ENCODE results near the gene RHOT1.
"Not testable (repeated sequence)": the region's sequence is repeated elsewhere in the genome, so short reads cannot be mapped to it uniquely, and the experiment has no call there.

Gene RHOT1

DNA sequence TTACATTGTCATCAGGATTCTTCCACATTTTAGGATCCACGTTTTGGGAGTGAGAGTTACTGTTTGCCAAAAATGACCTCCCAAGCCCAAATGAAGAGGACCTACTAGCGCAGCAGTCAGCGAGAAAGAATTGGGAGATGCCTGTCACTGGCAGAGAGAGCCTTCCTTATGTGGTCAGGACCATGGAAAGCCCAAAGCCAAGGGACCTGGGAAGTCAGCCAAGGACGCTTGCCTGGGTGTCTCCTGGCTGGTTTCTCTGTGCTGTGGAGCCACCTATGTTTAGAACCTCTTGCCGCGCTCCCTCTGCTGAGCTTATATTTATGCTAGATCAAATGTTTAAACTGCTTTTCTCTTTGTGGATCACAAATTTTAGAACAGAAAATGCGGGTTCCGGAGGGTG is 98.4 kb downstream of the RHOT1 start:
- no peak for DNase-seq

DNA sequence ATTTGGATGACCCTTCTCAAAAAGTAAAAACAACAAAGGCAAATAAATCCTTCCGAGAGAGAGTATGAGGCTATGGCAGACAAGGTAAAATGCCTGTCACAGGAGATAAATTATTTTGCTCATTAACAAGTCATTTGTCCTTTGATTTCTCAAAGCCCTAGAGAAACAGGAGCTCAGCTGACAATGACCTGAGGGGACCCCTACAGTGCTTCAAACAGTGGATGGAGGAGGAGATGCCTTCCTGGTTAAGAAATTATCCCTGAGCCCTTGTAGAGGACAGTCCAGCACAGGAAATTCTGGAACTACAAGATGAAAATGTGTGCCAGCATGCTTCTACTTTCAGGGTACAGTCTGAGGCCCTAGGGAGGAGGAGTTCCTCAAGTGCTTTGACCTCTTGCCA is 99.3 kb downstream of the RHOT1 start:
- peak; percentile 44 for DNase-seq

DNA sequence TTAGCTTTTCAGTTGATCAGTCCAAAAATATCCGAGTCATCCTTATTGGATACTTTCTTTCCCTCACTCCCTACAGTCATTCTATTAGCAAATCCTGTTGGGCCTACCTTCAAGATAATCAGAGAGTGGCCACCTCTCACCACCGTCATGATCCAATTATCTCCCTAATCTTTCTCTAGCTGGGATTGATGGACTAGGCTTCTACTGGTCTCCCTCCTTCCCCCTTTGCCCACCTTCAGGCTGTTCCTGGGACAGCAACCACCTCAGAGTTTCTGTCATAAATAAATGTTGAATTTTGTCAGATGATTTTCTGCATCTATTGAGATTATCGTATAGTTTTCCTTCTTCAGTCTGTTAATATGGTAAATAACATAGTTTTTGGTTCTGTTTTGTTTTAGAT is 107.2 kb downstream of the RHOT1 start:
- DNase-seq, result no peak

DNA sequence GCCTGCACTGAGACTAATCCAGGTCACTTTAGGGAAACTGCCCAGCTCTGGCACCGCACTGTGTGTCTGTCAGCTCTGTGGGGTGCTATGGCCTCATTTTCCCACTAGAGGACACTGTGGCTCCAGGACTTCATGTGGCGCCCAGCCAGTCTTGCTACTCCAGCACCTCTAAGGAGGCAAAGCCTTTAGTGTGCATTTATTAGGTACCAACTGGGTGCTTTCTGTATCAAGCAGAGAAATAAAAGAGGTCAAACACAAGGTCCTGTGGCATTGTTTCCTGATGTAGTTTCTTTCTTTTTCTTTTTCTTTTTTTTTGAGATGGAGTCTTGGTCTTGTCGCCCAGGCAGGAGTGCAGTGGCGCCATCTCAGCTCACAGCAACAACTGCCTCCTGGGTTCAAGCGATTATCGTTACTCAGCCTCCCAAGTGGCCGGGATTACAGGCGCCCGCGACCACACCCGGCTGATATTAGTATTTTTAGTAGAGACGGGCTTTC is 110.9 kb downstream of the RHOT1 start:
- DNase-seq, result peak; percentile 88

DNA sequence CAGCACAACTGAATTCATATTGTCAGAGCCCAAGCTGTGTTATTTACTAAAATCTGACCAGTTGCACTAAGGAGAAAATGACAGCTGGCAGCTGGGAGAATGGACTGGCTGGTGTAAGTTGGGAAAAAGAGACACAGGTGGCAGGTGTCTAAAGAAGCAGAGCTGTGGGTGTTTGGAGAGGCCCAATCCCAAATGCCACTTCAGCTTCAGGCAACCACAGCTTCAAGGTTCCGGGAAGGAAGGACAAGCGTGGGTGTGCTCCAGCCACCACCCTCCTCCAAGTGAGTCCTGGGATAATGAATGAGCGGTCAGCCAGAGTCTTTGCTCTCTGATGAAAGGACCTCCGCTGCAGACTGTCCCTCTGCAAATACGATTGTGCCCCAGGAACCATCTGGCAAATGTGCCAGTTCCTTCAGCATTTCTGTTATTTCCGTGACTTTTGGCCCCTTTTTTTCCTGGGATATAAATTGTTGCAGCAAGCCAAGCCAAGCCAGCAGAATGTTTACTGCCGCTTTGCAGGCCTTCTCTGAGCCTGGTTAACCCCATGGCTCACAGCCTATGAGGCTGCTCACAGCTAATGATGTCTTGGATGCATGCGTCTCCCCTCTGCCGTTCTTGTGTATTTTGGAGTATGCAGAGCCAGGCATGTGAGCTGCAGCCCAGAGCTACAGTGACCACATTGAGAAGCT is 113.9 kb downstream of the RHOT1 start:
- DNase-seq, result peak; percentile 67

DNA sequence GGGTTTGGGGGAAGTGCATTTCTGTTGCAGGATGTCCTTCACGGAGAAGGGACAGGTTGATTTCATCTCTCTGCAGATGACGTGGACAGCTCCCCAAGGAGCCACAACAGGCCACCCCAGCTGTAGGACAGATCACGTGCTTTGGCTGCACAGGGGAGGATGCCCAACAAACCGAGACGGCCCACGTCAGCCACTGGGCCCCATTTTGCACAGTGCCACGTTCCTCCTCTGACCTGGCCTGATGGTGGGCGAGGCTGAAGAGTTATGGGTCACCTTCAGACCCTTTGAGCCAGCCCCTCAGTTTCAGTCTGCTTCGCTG is 114.4 kb downstream of the RHOT1 start:
- DNase-seq, result no peak

DNA sequence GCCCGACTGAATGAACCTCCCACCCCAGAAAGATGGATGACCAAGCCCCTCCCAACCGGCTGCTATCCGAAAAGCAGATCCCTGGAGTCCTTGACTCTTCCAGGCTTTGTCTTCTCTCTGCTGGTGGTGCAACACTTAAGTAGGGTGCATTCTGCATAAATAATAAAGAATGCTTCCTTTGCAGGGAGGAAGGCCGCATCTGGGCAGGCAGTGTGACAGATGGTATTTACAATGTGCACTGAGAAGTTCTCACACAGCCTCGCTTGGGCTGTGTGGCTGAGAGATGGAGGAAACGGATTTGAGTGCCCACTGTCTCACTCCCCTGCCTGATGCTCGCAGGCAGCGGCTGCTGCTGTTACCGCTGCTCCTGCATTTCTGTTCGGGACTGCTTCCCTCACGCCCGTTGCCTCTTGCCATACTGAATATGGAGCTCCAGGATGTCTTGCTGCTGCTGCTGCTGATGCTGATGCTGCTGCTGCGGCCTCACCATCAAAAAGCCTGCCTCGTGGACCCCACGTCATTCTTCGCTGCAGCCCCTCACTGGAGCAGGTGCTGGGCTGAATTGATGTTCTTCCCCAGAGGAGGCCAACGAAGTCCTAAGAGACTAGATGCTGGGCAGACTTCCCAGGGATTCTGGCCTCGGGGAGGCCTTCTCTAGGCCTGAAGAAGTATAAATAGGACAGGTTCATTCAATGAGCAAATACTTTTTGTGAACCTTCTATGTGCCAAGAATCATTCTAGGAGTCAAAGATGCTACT is 116.3 kb downstream of the RHOT1 start:
- peak; percentile 98 for DNase-seq

DNA sequence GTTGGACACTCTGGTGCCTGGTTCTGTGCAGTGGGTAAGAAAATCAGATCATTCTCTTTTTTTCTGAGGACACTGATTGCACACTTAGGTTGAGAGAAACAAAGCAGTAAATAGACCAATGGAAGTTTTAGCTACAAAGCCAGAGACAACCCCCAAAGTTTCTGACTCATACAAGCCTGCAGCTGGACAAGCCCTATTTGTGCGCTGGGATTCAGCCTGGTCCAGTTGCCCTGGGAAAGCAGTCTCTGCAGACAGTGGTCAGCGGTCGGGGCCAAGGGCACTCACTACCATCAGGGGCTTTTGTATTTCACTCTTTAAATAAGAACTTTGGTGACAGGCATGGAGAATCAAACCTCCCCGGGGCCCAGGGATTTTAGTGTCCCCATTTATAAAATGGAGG is 117.3 kb downstream of the RHOT1 start:
- no peak for DNase-seq

DNA sequence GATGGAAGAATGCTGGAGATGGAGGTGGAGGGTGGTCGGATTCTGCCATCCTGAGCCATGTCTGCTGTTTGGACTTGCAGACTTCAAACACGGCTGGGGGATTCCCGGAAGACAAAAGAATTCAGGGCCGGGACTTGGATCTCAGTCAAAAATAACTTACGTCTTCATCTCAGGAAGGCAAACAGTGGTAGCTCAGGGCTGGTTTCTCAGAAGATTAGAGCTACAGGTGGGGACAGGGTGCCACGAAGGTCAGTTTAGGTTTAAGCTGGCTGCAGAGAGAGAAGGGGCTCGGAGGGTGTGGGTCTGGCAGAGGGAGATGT is 119.1 kb downstream of the RHOT1 start:
- DNase-seq, result peak; percentile 59

DNA sequence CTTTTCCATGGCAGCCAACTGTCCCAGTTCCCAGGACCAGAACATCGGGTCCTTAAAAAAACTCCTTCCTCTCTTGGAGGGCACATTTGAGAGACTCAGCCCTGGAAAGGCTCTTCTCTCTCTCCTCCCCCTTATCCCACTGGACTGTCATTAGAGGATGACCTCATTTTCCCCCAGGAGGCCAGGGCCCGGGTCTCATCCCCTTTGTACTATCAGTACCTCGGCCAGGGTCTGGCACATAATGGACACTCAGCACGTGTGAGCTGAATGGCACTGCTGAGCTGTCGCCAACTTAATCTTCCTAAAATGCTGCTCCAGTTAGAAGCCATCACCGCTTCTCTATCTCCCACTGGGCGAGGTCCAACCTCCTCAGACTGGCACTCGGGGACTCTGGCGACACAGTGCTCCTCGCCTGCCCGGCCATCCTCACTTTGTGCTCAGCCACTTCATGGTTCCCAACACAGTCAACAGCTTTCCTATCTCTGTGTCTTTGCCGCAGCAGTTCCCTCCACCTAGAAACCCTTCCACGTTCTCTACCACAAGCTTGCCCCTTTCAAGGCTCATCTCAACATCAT is 119.7 kb downstream of the RHOT1 start:
- DNase-seq, result peak; percentile 66

DNA sequence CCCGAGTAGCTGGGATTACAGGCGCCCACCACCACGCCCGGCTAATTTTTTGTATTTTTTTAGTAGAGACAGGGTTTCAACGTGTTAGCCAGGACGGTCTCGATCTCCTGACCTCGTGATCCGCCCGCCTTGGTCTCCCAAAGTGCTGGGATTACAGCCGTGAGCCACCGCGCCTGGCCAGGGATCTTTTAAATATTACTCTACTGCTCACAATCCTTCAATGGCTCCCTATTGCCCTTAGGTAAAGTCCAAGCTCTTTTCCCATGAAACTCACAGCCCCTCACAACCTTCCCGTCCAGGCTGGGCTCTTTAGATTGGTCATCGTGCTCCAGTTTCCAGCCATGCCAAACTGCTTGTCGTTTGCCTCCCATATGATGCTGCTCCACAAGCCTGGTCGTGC is 121.2 kb downstream of the RHOT1 start:
- DNase-seq, result not testable (repeated sequence)

DNA sequence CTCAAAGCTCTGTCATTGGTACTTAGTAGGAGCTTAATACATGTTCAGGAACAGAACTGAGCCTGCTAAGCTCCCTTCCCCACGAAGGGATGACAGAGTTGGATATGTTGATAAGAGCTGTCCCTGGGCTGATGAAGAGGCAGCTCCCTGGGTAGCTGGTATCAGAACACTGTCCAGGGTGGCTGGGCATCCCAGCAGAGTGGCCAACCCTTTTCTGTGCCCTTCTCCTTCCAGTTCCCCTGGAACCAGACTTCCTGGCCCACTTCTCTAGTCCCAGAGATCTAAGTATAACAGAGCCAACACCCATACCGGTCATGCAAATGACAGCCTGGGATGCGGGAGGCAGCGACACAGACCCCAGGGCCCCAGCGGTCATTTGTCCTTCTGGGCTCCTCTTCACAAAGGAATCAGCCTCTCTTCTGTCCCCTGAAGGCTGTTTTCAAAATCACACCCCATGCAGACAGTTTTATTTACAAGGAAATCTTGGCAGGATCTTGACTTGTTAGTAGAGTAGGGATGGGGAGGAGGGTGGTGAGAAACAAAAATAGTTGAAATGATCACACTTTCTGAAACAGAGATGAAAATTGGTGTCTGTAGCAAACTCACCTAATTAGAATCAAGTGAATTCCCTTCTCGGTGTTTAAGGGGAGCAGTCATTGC is 122.0 kb downstream of the RHOT1 start:
- peak; percentile 27 for DNase-seq

DNA sequence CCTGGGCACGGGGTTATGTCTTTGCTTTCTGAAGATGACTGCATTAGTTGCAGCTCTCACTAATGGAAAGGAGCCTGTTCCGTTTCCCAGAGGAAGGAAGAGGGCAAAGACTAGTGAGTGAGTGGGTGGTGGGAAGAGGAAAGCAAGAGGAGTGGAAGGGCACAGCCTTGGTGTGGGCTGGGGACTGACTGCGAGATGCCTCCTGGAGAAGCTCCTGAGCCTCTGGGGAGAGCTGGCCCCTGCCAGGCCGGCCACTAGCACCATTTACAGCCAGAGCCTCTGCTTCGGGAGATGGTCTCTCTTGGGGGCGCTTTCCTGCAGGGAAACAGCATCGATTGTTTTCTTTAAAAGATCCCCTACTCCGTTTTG is 122.5 kb downstream of the RHOT1 start:
- DNase-seq, result no peak

DNA sequence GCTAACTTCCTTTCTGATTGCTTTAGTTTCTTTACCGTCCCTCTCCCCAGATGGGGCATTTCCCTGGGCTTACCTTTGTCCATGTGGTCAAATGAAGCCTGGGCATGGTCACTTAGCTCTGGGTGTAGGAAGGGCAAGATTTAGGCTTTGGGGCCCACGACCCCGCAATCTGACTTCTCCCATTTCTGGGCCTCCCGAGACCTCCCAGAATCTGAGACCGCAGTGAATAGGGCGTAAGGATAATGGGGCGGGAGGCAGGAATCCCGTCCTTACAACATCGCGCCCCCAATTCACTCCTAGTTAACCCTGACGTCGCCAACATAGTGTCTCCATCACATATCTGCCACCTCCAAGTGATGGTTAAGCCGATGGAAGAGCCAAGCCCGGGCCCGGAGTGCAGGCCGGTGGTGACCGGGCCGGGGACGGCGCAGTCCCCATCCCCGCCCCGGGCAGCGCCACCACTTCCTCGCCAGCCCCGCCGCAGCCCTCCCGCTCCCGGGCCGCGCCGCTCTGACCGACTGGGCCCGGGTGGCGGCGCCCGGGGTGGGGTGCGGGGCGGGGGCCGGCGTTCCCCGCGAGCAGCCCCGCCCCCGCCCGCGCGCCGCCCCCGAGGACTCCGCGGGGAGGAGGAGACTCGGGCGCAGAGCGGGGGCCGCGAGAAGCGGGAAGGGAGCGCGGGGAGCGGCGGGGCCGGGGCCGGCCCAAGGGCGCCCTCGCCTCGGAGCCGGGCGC is 123.1 kb downstream of the RHOT1 start, which contains the start of gene RHBDL3:
TSS of gene RHBDL3 (plus strand) at position 641 of the 732 bp plus-strand sequence. CDS start 358 bp downstream, outside the sequence.
- peak; percentile 67 for DNase-seq

DNA sequence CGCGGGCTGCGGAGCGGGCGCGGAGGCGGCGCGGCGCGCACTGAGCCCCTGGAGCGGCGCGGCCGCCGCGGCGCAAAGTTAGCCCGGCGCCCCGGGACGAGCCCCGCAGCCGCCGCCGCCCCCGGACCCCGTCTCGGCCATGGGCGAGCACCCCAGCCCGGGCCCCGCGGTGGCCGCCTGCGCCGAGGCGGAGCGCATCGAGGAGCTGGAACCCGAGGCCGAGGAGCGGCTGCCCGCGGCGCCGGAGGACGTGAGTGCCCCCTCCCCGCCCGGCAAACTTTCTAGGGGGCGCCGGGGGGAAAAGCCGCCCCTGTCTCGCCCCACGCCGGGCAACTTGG is 123.7 kb downstream of the RHOT1 start:
- peak; percentile 50 for DNase-seq

DNA sequence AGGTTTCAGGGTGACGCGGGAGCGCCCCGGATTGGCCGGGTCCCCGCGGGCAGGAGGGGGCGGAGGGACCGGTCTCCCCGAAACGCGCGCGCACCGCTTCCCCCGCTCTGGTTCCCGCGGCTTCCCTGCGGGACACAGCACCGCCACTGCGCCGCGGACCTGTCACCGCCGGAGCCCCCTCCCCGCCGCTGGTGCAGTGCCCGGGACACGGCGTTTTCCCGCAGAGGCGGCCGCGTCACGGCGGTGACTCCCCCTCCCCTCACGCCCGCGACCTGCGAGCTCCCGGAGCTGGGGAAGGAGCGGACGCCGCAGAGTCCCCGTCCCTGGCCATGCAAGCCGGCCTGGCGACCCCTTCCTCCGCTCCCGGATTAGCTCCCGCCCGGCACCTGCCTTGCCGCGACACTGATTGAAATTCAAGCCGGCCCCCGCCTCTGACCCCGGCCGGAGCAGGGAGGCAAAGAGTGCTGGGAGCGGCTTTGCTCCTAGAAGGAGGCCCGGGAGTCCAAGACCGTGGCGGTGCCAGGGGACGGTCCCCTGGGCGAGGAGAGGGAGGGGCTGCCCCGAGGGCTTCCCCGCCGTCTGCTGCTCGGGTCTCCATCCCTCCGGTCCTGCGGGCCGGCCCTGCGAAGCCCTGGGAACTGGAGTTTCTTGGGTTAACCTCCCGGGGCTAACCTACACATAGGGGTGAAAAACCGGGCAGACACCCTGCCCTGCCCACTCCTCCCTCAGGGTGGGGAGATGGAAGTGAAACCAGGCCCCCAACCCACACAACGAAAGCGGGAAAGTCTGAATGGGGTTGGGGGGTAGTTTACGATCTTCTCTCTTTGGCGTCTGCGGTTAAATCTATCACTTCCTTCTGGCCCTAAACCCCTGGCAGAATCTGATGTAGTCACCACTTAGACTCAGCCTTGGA is 124.3 kb downstream of the RHOT1 start:
- DNase-seq, result peak; percentile 70

DNA sequence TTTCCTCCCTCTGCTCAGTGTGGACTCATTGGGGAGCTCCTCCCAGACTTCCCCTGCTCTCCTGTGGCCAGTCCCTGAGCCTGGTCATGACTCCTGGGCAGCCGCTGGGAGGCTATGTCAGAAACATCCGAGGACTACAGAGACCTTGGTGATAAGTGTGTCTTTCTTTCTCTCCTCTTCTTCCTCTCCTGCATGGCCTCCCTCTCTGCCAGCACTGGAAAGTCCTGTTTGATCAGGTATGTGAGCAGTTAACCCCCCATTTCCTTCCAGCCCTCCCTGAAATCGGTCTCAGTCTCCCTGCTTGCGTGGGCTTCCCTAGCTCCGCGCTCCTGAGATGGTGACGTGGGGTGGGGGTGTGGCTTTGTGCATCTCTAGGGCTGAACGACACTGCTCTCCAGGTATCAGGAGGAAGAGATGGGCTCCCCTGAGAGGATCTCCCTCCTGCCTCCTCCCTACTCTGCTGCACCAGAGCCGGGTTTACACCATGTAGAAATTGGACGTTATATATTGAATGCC is 125.4 kb downstream of the RHOT1 start:
- DNase-seq, result peak; percentile 43

DNA sequence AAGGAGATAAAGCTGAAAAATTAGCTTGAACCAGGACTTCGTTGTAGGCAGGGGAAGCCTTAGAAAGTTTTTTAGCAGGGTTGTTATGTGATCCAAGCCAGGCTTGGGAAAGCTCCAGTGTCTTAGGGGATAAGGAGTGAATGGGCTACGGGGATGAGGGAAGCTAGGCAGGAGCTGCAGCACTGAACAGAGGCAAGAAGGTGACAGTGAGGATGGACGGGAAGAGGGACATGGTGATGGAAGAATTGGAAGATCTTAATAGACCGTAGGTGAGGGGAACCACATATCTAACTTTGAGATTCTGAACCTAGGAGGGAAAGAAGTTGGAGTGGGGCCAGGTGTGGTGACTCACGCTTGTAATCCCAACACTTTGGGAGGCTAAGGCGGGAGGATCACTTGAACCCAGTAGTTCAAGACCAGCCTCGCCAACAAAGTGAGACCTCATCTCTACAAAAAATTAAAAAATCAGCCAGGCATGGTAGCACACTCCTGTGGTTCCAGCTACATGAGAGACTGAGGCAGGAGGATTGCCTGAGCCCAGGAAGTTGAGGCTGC is 126.5 kb downstream of the RHOT1 start:
- no peak for DNase-seq

DNA sequence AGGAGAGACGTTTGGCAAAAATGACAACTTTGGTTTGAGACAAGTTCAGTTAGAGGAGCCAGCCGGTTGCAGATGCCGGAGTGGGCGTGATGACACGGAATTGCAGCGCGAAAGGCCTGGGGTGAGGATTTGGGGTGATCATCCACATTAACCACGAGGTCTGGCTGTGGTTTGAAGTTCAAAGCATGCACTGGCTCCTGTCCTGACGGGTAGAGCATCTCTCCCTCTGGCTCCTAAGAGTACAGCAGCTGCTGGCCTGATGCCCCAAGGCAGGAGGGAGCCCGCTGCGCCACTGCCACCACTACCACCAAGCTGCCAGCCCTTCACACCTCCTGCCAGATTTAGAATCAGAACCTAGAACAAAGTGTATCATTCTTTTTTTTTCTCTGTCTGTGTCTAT is 127.1 kb downstream of the RHOT1 start:
- no peak for DNase-seq

DNA sequence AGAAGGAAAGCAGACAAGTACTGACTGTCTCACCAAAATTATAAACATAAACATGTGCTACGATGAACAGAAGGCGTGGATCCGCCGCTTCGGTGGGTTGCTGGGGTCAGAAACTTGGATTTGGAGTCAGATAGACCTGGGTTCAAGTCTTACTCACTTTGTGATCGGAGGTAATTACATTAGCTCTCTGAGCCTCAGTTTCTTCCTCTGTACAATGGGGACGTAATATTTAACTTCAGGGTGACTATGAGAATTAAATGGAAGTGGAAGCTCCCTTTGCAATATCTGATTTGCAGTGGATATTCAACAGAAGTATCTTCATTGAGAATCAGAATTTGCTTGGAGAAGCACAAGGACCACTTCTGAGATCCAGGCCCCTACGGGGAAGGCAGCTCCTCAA is 129.5 kb downstream of the RHOT1 start:
- DNase-seq, result no peak

DNA sequence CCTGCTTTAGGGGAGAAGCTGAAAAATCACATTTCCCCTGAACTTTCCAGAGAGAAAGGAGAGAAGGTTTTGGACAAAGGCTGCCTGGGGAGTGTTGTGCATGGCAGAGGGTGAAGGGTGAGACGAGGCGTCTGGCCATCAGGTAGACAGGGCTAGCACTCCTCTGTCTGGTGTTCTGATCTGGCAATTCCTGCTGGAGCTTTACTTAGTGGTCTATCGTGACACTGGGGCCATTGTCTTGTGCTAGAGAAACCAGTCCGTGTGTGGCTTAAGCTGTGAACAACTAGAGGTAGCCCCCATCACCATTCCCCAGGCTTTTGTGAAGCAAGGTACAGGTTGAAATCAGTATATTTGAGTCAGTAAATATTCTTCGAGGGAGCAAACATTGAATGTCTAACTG is 131.8 kb downstream of the RHOT1 start:
- DNase-seq, result no peak

DNA sequence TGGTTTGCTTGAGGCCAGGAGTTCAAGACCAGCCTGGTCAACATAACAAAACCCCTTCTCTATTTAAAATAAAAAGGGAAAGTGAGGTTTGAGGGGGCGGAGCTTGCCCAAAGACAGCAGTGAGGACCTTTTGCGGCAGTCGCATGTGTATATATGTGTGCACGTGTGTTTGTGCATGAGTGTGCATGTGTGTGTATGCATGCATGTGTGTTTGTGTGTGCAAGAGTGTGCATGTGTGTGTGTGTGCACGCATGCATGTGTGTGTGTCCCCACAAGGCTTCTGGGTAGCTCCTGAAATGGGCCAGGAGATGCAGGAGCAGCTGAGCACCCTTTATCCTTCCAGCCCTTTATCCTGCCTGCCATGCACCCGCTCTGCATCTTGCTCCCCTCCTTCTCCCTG is 132.3 kb downstream of the RHOT1 start:
- DNase-seq, result no peak

Measured in NCI-H69 (cell line).